ENCODE data around the gene OR5AL1.
"Not testable (repeated sequence)": the region's sequence is repeated elsewhere in the genome, so short reads cannot be mapped to it uniquely, and the experiment has no call there.

Gene OR5AL1

DNA sequence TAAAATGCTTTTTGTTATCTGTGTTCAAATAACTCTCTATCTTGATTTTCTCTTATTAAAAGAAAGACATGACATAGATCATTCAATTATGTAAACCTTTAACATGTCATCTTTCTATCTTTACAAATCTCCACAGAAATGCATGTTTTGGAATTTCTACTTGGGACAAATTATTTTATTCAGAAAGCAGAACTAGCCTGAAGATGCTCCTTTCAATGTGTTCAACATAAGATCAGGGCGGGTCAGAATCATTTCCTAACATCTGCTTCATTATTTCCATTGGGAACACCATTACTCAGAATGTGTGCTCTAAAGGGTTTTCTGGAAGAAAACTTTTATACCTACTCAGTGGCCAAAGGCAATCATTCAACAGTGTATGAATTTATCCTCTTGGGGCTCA lies at the start of gene OR5AL1:
OR5AL1 (plus strand) TSS at position 301 of the 400 bp plus-strand sequence.
- Histone ChIP-seq H3K27me3 (no peaks in the 10 kb centered on the region), H3K4me1 (ENCODE audit: control insufficient read depth in 1 of 2, insufficient read depth in 1 of 2, low read depth in 1 of 2, low read length in 1 of 2) (no peaks in the 10 kb centered on the region), H3K4me3 (ENCODE audit: low read depth in 1 of 2, low read length in 1 of 2) (no peak within 1 kb of the TSS), H3K9me3 (no peaks in the 10 kb centered on the region), H3K36me3 (no peaks in the 10 kb centered on the region), H3K27ac (no peak within 1 kb of the TSS)
- TF ChIP-seq, protein P1, sequence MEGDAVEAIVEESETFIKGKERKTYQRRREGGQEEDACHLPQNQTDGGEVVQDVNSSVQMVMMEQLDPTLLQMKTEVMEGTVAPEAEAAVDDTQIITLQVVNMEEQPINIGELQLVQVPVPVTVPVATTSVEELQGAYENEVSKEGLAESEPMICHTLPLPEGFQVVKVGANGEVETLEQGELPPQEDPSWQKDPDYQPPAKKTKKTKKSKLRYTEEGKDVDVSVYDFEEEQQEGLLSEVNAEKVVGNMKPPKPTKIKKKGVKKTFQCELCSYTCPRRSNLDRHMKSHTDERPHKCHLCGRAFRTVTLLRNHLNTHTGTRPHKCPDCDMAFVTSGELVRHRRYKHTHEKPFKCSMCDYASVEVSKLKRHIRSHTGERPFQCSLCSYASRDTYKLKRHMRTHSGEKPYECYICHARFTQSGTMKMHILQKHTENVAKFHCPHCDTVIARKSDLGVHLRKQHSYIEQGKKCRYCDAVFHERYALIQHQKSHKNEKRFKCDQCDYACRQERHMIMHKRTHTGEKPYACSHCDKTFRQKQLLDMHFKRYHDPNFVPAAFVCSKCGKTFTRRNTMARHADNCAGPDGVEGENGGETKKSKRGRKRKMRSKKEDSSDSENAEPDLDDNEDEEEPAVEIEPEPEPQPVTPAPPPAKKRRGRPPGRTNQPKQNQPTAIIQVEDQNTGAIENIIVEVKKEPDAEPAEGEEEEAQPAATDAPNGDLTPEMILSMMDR (IDR thresholded peaks at IDR 0.05), result no peak

DNA sequence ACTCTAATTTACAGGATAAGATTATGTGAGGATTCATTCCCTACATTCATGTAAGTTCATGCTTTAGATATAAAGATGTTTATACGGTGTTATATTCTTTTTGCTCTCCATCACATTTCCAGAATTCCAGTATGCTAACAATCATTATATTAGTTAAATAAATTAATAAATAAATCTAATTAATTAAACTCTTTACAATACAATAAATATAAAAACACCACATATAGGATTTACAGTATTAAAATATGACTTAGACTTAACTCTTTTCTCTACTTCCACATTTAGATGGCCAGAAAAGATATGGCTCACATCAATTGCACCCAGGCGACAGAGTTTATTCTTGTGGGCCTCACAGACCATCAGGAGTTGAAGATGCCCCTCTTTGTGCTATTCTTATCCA lies 37.2 kb upstream of the OR5AL1 start, which contains the start of gene OR8U1:
OR8U1 (plus strand) TSS at position 301 of the 400 bp plus-strand sequence; CDS start at position 301, 0 bp downstream.
- Histone ChIP-seq H3K4me3 (ENCODE audit: low read depth in 1 of 2, low read length in 1 of 2) (no peak within 1 kb of the TSS), H3K4me1 (ENCODE audit: control insufficient read depth in 1 of 2, insufficient read depth in 1 of 2, low read depth in 1 of 2, low read length in 1 of 2) (no peaks in the 10 kb centered on the region), H3K9me3 (peaks cover 3% of the 10 kb centered on the region), H3K36me3 (no peaks in the 10 kb centered on the region), H3K27me3 (no peaks in the 10 kb centered on the region), H3K27ac (no peak within 1 kb of the TSS)
- TF ChIP-seq, protein P1 (IDR thresholded peaks at IDR 0.05), result no peak

GRCh38 chr11:56380120-56380519 lies 32.4 kb upstream of the OR5AL1 start:
- TF ChIP-seq, protein P1 (IDR thresholded peaks at IDR 0.05), result no peak
- Histone ChIP-seq H3K4me1 (ENCODE audit: control insufficient read depth in 1 of 2, insufficient read depth in 1 of 2, low read depth in 1 of 2, low read length in 1 of 2) (no peaks in the 10 kb centered on the region), H3K4me3 (ENCODE audit: low read depth in 1 of 2, low read length in 1 of 2) (no peak overlapping the region), H3K9me3 (peaks cover 3% of the 10 kb centered on the region), H3K27me3 (no peaks in the 10 kb centered on the region), H3K27ac (no peak overlapping the region), H3K36me3 (no peaks in the 10 kb centered on the region)

- no peaks in the 10 kb centered on the region for H3K36me3 ChIP-seq
- H3K4me3 ChIP-seq (ENCODE audit: low read depth in 1 of 2, low read length in 1 of 2), result no peak overlapping the region
- no peak overlapping the region for H3K27ac ChIP-seq
- TF ChIP-seq, protein P1 (IDR thresholded peaks at IDR 0.05), result no peak
- no peaks in the 10 kb centered on the region for H3K27me3 ChIP-seq
- no peaks in the 10 kb centered on the region for H3K9me3 ChIP-seq
- H3K4me1 ChIP-seq (ENCODE audit: control insufficient read depth in 1 of 2, insufficient read depth in 1 of 2, low read depth in 1 of 2, low read length in 1 of 2), result no peaks in the 10 kb centered on the region
Observed at GRCh38 chr11:56394381-56394780, 18.1 kb upstream of the OR5AL1 start.

DNA sequence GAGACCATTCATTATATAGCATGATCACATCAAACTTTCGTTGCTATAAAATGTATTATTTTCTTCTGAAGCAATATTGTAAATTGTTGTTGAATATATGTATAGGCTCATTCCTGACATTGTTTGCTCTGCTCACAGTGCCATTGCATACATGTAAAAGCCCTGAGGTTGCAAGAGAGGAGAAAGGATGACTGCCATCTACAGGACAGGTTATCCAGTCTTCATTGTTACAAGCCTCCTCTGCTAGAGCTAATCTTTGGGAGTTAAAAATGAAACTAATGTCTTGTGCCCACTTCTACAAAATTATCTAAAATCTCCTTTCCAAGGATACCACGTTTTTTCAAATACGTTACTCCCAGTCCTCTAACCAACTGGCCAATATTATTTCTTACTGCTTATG lies 16.4 kb upstream of the OR5AL1 start:
- Histone ChIP-seq H3K36me3 (no peaks in the 10 kb centered on the region), H3K27ac (no peak overlapping the region), H3K9me3 (no peaks in the 10 kb centered on the region), H3K4me3 (ENCODE audit: low read depth in 1 of 2, low read length in 1 of 2) (no peak overlapping the region), H3K27me3 (no peaks in the 10 kb centered on the region), H3K4me1 (ENCODE audit: control insufficient read depth in 1 of 2, insufficient read depth in 1 of 2, low read depth in 1 of 2, low read length in 1 of 2) (no peaks in the 10 kb centered on the region)
- TF ChIP-seq, protein P1 (IDR thresholded peaks at IDR 0.05), result no peak

DNA sequence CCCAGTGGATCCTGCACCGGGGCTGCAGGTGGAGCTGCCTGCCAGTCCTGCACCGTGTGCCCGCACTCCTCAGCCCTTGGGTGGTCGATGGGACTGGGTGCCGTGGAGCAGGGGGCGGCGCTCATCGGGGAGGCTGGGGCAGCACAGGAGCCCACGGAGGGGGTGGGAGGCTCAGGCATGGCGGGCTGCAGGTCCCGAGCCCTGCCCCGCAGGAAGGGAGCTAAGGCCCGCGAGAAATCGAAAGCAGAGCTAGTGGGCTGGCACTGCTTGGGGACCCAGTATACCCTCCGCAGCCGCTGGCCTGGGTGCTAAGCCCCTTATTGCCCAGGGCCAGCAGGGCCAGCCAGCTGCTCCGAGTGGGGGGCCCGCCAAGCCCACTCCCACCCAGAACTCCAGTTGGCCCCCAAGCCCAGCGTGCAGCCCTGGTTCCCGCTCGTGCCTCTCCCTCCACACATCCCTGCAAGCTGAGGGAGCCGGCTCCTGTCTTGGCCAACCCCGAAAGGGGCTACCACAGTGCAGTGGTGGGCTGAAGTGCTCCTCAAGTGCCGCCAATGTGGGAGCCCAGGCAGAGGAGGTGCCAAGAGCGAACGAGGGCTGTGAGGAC lies 10.5 kb upstream of the OR5AL1 start:
- not testable (repeated sequence) for H3K36me3 ChIP-seq; H3K4me3 ChIP-seq (ENCODE audit: low read depth in 1 of 2, low read length in 1 of 2); H3K27me3 ChIP-seq; H3K4me1 ChIP-seq (ENCODE audit: control insufficient read depth in 1 of 2, insufficient read depth in 1 of 2, low read depth in 1 of 2, low read length in 1 of 2); H3K9me3 ChIP-seq; H3K27ac ChIP-seq

Measured in neutrophil (primary cell).